ENCODE data around the gene HSD17B10. TPM values are rescaled to one million over a fixed set of nuclear protein-coding genes. Genes with fewer than 3 reads are reported as not detected.
A peak's percentile ranks its signal among the peaks of the same experiment; 100 is the strongest.

Gene HSD17B10
- polyA plus RNA-seq, 1 donor (not counting 4 experiments of a cell fraction or from before 2014, with no cell fraction given), result 140 TPM

- Histone ChIP-seq H3K9ac (ENCODE audit: control insufficient read depth, extremely low read depth, insufficient read depth, low read length) (no peak overlapping the region), H3K4me1 (ENCODE audit: control insufficient read depth, extremely low read depth, insufficient read depth, low read length) (peaks cover 15% of the 10 kb centered on the region), H3K36me3 (ENCODE audit: control insufficient read depth in 2 of 2, extremely low read depth in 1 of 2, insufficient read depth in 2 of 2, low read length in 2 of 2) (no peaks in the 10 kb centered on the region), H3K9me1 (ENCODE audit: control insufficient read depth, extremely low read depth, insufficient read depth, low read length) (no peaks in the 10 kb centered on the region), H3K27me3 (ENCODE audit: control insufficient read depth, extremely low read depth, insufficient read depth, low read length) (no peaks in the 10 kb centered on the region), H3K4me3 (ENCODE audit: control insufficient read depth in 2 of 3, extremely low read depth in 1 of 3, insufficient read depth in 2 of 3, low read depth in 1 of 3, low read length in 3 of 3) (no peak overlapping the region), H3K79me2 (ENCODE audit: control insufficient read depth, insufficient read depth, low read length) (peaks cover 9% of the 10 kb centered on the region), H4K20me1 (ENCODE audit: control insufficient read depth, extremely low read depth, insufficient read depth, low read length) (no peaks in the 10 kb centered on the region), H3K4me2 (ENCODE audit: control insufficient read depth, extremely low read depth, insufficient read depth, low read depth, low read length) (no peak overlapping the region), H3K27ac (ENCODE audit: control insufficient read depth, insufficient read depth, low read length) (no peak overlapping the region), H2AFZ (ENCODE audit: control insufficient read depth, low read length) (no peak overlapping the region), H3K9me3 (ENCODE audit: control insufficient read depth, low read depth, low read length) (no peaks in the 10 kb centered on the region)
- FAIRE-seq (no peak), DNase-seq (ENCODE audit: low read depth, low spot score) (no peak)
- no peak for TF ChIP-seq EZH2 (IDR thresholded peaks at IDR 0.05; ENCODE audit: low read length)
- no peak for TF ChIP-seq CTCF (optimal IDR thresholded peaks at IDR 0.05 in 1 of 3, IDR thresholded peaks at IDR 0.05 in 1 of 3, conservative IDR thresholded peaks at IDR 0.05 in 1 of 3; ENCODE audit: extremely low read depth in 1 of 3, insufficient read depth in 2 of 3, low read length in 3 of 3)
- dilution Hi-C loops (cut with MboI; ENCODE audit: extremely low pct_ligation_motif_present, low sequenced_read_pairs), result no loop called here
Measured at GRCh38 chrX:53437206-53437605, 3.0 kb upstream of the HSD17B10 start.

GRCh38 chrX:53435997-53436396, 1.8 kb upstream of the HSD17B10 start:
- peak; percentile 67 for FAIRE-seq
- Histone ChIP-seq H4K20me1 (ENCODE audit: control insufficient read depth, extremely low read depth, insufficient read depth, low read length) (no peaks in the 10 kb centered on the region), H3K27ac (ENCODE audit: control insufficient read depth, insufficient read depth, low read length) (no peak overlapping the region), H3K27me3 (ENCODE audit: control insufficient read depth, extremely low read depth, insufficient read depth, low read length) (no peaks in the 10 kb centered on the region), H3K4me2 (ENCODE audit: control insufficient read depth, extremely low read depth, insufficient read depth, low read depth, low read length) (no peak overlapping the region), H3K9me3 (ENCODE audit: control insufficient read depth, low read depth, low read length) (no peaks in the 10 kb centered on the region), H3K4me1 (ENCODE audit: control insufficient read depth, extremely low read depth, insufficient read depth, low read length) (peaks cover 10% of the 10 kb centered on the region), H3K9me1 (ENCODE audit: control insufficient read depth, extremely low read depth, insufficient read depth, low read length) (no peaks in the 10 kb centered on the region), H3K4me3 (ENCODE audit: control insufficient read depth in 2 of 3, extremely low read depth in 1 of 3, insufficient read depth in 2 of 3, low read depth in 1 of 3, low read length in 3 of 3) (no peak overlapping the region), H2AFZ (ENCODE audit: control insufficient read depth, low read length) (no peak overlapping the region), H3K36me3 (ENCODE audit: control insufficient read depth in 2 of 2, extremely low read depth in 1 of 2, insufficient read depth in 2 of 2, low read length in 2 of 2) (peaks cover under 1 to 4% of the 10 kb centered on the region in 2 experiments), H3K9ac (ENCODE audit: control insufficient read depth, extremely low read depth, insufficient read depth, low read length) (no peak overlapping the region), H3K79me2 (ENCODE audit: control insufficient read depth, insufficient read depth, low read length) (peaks cover 9% of the 10 kb centered on the region)
- DNase-seq (ENCODE audit: low read depth, low spot score), result no peak
- TF ChIP-seq CTCF (optimal IDR thresholded peaks at IDR 0.05 in 1 of 3, IDR thresholded peaks at IDR 0.05 in 1 of 3, conservative IDR thresholded peaks at IDR 0.05 in 1 of 3; ENCODE audit: extremely low read depth in 1 of 3, insufficient read depth in 2 of 3, low read length in 3 of 3), result peak; percentile 90 to 93 (median 92)
- no peak for TF ChIP-seq EZH2 (IDR thresholded peaks at IDR 0.05; ENCODE audit: low read length)
- dilution Hi-C loops (cut with MboI; ENCODE audit: extremely low pct_ligation_motif_present, low sequenced_read_pairs), result no loop called here
